OCI-LY7 (cell line): Measurements from ENCODE around the gene TMEM255B. TPM values are rescaled to one million over a fixed set of nuclear protein-coding genes. Genes with fewer than 3 reads are reported as not detected.
"Not testable (repeated sequence)": the region's sequence is repeated elsewhere in the genome, so short reads cannot be mapped to it uniquely, and the experiment has no call there.

ENCODE experiments used
- BruUV-seq: library from RNA; stranded (reverse); fragments of 400-500 nt; replicated peaks from 2 replicates; lab custom pipeline; 2021; lab: Mats Ljungman, UMichigan
- CTCF ChIA-PET: fragments of 300-600 bp; sonication (Branson Sonifier 250); formaldehyde crosslinking; loops from one replicate; lab custom pipeline; 2022; ENCODE audit warnings: antibody characterized with exemption; ENCODE audit not compliant: unreplicated experiment; lab: Charles Lee
- POLR2A ChIA-PET: fragments of 300-600 bp; sonication (Branson Sonifier 250); formaldehyde crosslinking; loops from one replicate; lab custom pipeline; 2022; ENCODE audit warnings: antibody characterized with exemption; lab: Charles Lee
- DNase-seq: peaks from one replicate; pipeline ENCODE4 v3.0.0-alpha.2; 2015; ENCODE audit warnings: low spot score
- H2AFZ ChIP-seq: fragments of 200-600 bp; sonication (generic), shearing (Covaris generic); 2 replicates; pipeline ENCODE4 v1.6.1; 2014; ENCODE audit warnings: mild to moderate bottlenecking, antibody characterized with exemption, low read length, moderate library complexity
- H3K27ac ChIP-seq: fragments of 200-600 bp; sonication (generic); 2 replicates; pipeline ENCODE4 v1.5.1; 2014; ENCODE audit warnings: mixed run types, low read depth, mild to moderate bottlenecking, moderate library complexity, low read length, inconsistent platforms; ENCODE audit not compliant: poor library complexity, severe bottlenecking
- H3K36me3 ChIP-seq: fragments of 200-600 bp; sonication (generic); 2 replicates; pipeline ENCODE4 v1.6.1; 2014; ENCODE audit warnings: mild to moderate bottlenecking, antibody characterized with exemption, low read length, moderate library complexity, mixed read lengths; ENCODE audit not compliant: insufficient read depth
- H3K4me1 ChIP-seq: fragments of 200-600 bp; sonication (generic); 2 replicates; pipeline ENCODE4 v1.5.1; 2014; ENCODE audit warnings: mild to moderate bottlenecking, low read length; ENCODE audit not compliant: insufficient read depth, poor library complexity, severe bottlenecking
- H3K4me2 ChIP-seq: fragments of 200-600 bp; sonication (generic); 2 replicates; pipeline ENCODE4 v1.6.1; 2014; ENCODE audit warnings: mild to moderate bottlenecking, low read length
- H3K4me3 ChIP-seq: fragments of 200-600 bp; sonication (generic); 2 replicates; pipeline ENCODE4 v1.5.1; 2014; ENCODE audit warnings: mild to moderate bottlenecking, low read depth, low read length; ENCODE audit not compliant: poor library complexity, severe bottlenecking
- H3K79me2 ChIP-seq: fragments of 200-600 bp; sonication (generic); 2 replicates; pipeline ENCODE4 v1.6.1; 2016; ENCODE audit warnings: low read depth, mild to moderate bottlenecking, low read length, moderate library complexity, mixed read lengths; ENCODE audit not compliant: insufficient read depth
- H3K9me2 ChIP-seq: fragments of 200-600 bp; sonication (generic); 2 replicates; pipeline ENCODE4 v1.6.1; 2016; ENCODE audit warnings: mild to moderate bottlenecking, low read length, mixed read lengths; ENCODE audit not compliant: insufficient read depth
- H3K9me3 ChIP-seq: fragments of 200-600 bp; sonication (generic); 2 replicates; pipeline ENCODE4 v1.6.1; 2014; ENCODE audit warnings: mild to moderate bottlenecking, mixed run types, low read length, mixed read lengths
- H4K20me1 ChIP-seq: fragments of 200-600 bp; sonication (generic); 2 replicates; pipeline ENCODE4 v1.6.1; 2014; ENCODE audit warnings: mild to moderate bottlenecking, antibody characterized with exemption, low read length, moderate library complexity, mixed read lengths; ENCODE audit not compliant: insufficient read depth
- CTCF ChIP-seq: fragments of 200-600 bp; sonication (generic); conservative IDR thresholded peaks from 2 replicates; pipeline ENCODE4 v1.5.1; 2014; ENCODE audit warnings: mild to moderate bottlenecking, antibody characterized with exemption, low read length, moderate library complexity, mixed read lengths
- EZH2phosphoT487 ChIP-seq: fragments of 200-600 bp; sonication (generic); IDR thresholded peaks from 2 replicates; pipeline ENCODE4 v1.6.1; 2018; ENCODE audit warnings: low read depth, borderline replicate concordance, mild to moderate bottlenecking, mixed run types, antibody characterized with exemption, low read length, moderate library complexity, mixed read lengths
- intact Hi-C: fragments of 100-400 bp; cut with micrococcal nuclease; formaldehyde crosslinking; loops from one replicate; pipeline ENCODE4 v1.10.0; 2022; ENCODE audit not compliant: unreplicated experiment
- total RNA-seq, 2 experiments: library from RNA; depleted of rRNA in 1 of 2; stranded (reverse); fragments of >200 nt in 1 of 2; shearing (Covaris generic) in 1 of 2; gene quantifications; 2 replicates each; pipeline ENCODE4 v1.2.3, GENCODE V29; 2014 to 2022

The TMEM255B gene
- total RNA-seq, 2 experiments from 2014 or later = 2.6 to 6.8 TPM

- no peaks in the 10 kb centered on the region for H3K4me1 ChIP-seq
- no peak overlapping the region for H2AFZ ChIP-seq
- CTCF ChIA-PET = no interaction called here
- H3K9me3 ChIP-seq = no peaks in the 10 kb centered on the region
- H3K9me2 ChIP-seq = no peaks in the 10 kb centered on the region
- H4K20me1 ChIP-seq = no peaks in the 10 kb centered on the region; the same call in 1 of the 2 replicates
- no peaks in the 10 kb centered on the region for H3K79me2 ChIP-seq
- H3K4me2 ChIP-seq = no peak overlapping the region
- no peak overlapping the region for H3K27ac ChIP-seq
- DNase-seq = no peak
- BruUV-seq = no TSS peak
- H3K4me3 ChIP-seq = no peak overlapping the region
- POLR2A ChIA-PET = no interaction called here
- intact Hi-C loops = no loop called here
- H3K36me3 ChIP-seq = peaks cover 24% of the 10 kb centered on the region
- no peak for TF ChIP-seq EZH2phosphoT487
- no peak for TF ChIP-seq CTCF
Observed at GRCh38 chr13:113823771-113824170, 64.7 kb downstream of the TMEM255B start.

- no peaks in the 10 kb centered on the region for H3K9me3 ChIP-seq
- intact Hi-C loops = no loop called here
- TF ChIP-seq CTCF = no peak
- TF ChIP-seq EZH2phosphoT487 = no peak
- peaks cover 22% of the 10 kb centered on the region for H3K36me3 ChIP-seq
- H3K4me2 ChIP-seq = no peak overlapping the region
- H3K79me2 ChIP-seq = no peaks in the 10 kb centered on the region
- H3K9me2 ChIP-seq = no peaks in the 10 kb centered on the region
- DNase-seq = no peak
- ChIA-PET POLR2A (no interaction called here), CTCF (no interaction called here)
- no TSS peak for BruUV-seq
- H3K4me1 ChIP-seq = no peaks in the 10 kb centered on the region
- no peak overlapping the region for H3K27ac ChIP-seq
- H2AFZ ChIP-seq = no peak overlapping the region
- H4K20me1 ChIP-seq = no peaks in the 10 kb centered on the region
- H3K4me3 ChIP-seq = no peak overlapping the region
Observed at GRCh38 chr13:113825841-113826240, 66.8 kb downstream of the TMEM255B start.

GRCh38 chr13:113826446-113826845 lies 67.4 kb downstream of the TMEM255B start:
- H3K9me2 ChIP-seq, H3K27ac ChIP-seq, DNase-seq, POLR2A ChIA-PET, intact Hi-C loops, BruUV-seq, H2AFZ ChIP-seq, H3K4me2 ChIP-seq, CTCF ChIA-PET, H4K20me1 ChIP-seq, H3K4me1 ChIP-seq, H3K4me3 ChIP-seq, H3K9me3 ChIP-seq, H3K79me2 ChIP-seq: not testable (repeated sequence)
- H3K36me3 ChIP-seq = peaks cover 22% of the 10 kb centered on the region
